ENCODE results near the gene TXLNB. TPM values are rescaled to one million over a fixed set of nuclear protein-coding genes. Genes with fewer than 3 reads are reported as not detected.

Gene TXLNB
- total and polyA plus RNA-seq, 2 of the 13 experiments (the other 11 are each of a cell fraction or from before 2014, with no cell fraction given): not detected

- TF ChIP-seq ZNF569 (CRISPR knock-in tag; IDR thresholded peaks at IDR 0.05; ENCODE audit: borderline replicate concordance) (no peak), SMAD1 (CRISPR knock-in tag; IDR thresholded peaks at IDR 0.05; ENCODE audit: borderline replicate concordance, low read depth) (no peak), CBFB (CRISPR knock-in tag; IDR thresholded peaks at IDR 0.05) (no peak)
Observed at GRCh38 chr6:139243536-139243935, 48.3 kb downstream of the TXLNB start (continued).

DNA sequence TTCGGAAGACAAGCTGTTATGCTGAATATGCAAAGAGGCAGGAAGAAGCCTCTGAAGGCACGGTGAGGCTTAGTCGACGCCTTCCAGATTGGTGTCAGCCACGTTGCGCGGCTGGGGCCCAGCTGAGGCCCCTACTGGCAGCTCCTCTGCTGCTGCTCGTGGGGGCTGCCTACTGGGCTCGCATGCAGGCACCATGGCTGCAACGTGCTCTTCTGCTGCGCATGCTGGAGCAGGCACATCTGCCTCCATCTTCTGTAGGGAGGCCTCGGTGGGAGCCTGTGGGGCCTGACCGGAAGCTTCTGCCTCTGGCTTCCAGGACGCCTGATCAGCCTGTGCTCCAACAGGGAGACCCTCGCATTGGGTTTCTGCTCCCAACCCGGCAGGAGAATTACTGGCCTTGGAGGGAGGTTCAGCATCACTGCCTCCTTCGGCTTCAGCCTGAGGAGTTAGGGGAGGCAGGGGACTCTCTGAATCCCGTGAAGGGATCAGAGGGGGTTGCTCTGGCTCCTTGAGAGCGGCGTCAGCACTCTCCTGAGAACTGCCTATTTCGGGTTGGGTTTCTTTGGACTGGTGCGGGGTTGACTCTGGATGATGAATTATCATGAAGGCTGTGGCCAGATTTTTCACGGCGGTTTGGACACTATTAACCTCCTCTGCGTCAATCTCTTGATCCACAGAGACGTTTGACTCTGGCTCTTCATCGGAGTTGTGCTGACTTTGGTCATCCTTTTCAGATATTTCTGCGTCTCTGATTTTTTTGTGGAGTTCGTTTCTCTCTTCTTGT lies 49.1 kb downstream of the TXLNB start:
- ATAC-seq (no peak), FAIRE-seq (no peak), DNase-seq (ENCODE audit: low spot score) (no peak)
- H3K36me3 ChIP-seq (replicated peaks in 1 of 2; ENCODE audit: control insufficient read depth in 1 of 2, insufficient read depth in 2 of 2, low read length in 2 of 2): no peaks in the 10 kb centered on the region
- H3K9me3 ChIP-seq (ENCODE audit: low read length): no peaks in the 10 kb centered on the region
- in situ Hi-C loops (cut with HindIII; ENCODE audit: extremely low pct_ligation_motif_present, low pct_unique_long_range_greater_than_20kb): no loop called here
- CTCF ChIA-PET (ENCODE audit: low intra/inter-chr PET ratio, low total read pairs): no interaction called here
- no peak overlapping the region for H2AFZ ChIP-seq (ENCODE audit: low read length)
- intact Hi-C loops (cut with micrococcal nuclease; ENCODE audit: unreplicated experiment): no loop called here
- no peak overlapping the region for H3K27ac ChIP-seq (ENCODE audit: extremely low read length, insufficient read depth, low read length)
- H3K9ac ChIP-seq (ENCODE audit: insufficient read depth, low read depth, low read length): no peak overlapping the region
- H3K4me3 ChIP-seq (replicated peaks in 1 of 3; ENCODE audit: insufficient read depth in 1 of 3, low read depth in 2 of 3, low read length in 3 of 3): no peak overlapping the region
- POLR2A ChIA-PET: no interaction called here
- WGBS (ENCODE audit: low lambda C conversion rate): 60% methylated on average over 22 of the region's 29 CpGs
- no peak overlapping the region for H3K4me2 ChIP-seq (ENCODE audit: low read depth, low read length)
- H4K20me1 ChIP-seq (ENCODE audit: insufficient read depth, low read length): no peaks in the 10 kb centered on the region
- TF ChIP-seq ZNF484 (CRISPR knock-in tag; IDR thresholded peaks at IDR 0.05; ENCODE audit: borderline replicate concordance, low read depth) (no peak), BCL6 (CRISPR knock-in tag; IDR thresholded peaks at IDR 0.05) (no peak), ZBTB38 (CRISPR knock-in tag; IDR thresholded peaks at IDR 0.05) (no peak), ZNF747 (CRISPR knock-in tag; IDR thresholded peaks at IDR 0.05; ENCODE audit: borderline replicate concordance) (no peak), ZUFSP (CRISPR knock-in tag; IDR thresholded peaks at IDR 0.05; ENCODE audit: borderline replicate concordance) (no peak), ZNF724P (CRISPR knock-in tag; IDR thresholded peaks at IDR 0.05; ENCODE audit: borderline replicate concordance) (no peak), ZNF263 (CRISPR knock-in tag; IDR thresholded peaks at IDR 0.05) (no peak), DNMT1 (CRISPR knock-in tag; IDR thresholded peaks at IDR 0.05) (no peak), TAF1 (CRISPR knock-in tag; IDR thresholded peaks at IDR 0.05) (no peak), HOXD1 (CRISPR knock-in tag; IDR thresholded peaks at IDR 0.05) (no peak), PHF8 (CRISPR knock-in tag; IDR thresholded peaks at IDR 0.05) (no peak), ZKSCAN8 (CRISPR knock-in tag; IDR thresholded peaks at IDR 0.05; ENCODE audit: borderline replicate concordance) (no peak), NFE2L2 (IDR thresholded peaks at IDR 0.05; ENCODE audit: low read length) (no peak), ZNF83 (CRISPR knock-in tag; IDR thresholded peaks at IDR 0.05; ENCODE audit: borderline replicate concordance) (no peak), CREB3 (CRISPR knock-in tag; IDR thresholded peaks at IDR 0.05) (no peak), ZNF775 (CRISPR knock-in tag; IDR thresholded peaks at IDR 0.05; ENCODE audit: borderline replicate concordance) (no peak), ZNF256 (CRISPR knock-in tag; conservative IDR thresholded peaks at IDR 0.05) (no peak)
- TF ChIP-seq, protein P1, sequence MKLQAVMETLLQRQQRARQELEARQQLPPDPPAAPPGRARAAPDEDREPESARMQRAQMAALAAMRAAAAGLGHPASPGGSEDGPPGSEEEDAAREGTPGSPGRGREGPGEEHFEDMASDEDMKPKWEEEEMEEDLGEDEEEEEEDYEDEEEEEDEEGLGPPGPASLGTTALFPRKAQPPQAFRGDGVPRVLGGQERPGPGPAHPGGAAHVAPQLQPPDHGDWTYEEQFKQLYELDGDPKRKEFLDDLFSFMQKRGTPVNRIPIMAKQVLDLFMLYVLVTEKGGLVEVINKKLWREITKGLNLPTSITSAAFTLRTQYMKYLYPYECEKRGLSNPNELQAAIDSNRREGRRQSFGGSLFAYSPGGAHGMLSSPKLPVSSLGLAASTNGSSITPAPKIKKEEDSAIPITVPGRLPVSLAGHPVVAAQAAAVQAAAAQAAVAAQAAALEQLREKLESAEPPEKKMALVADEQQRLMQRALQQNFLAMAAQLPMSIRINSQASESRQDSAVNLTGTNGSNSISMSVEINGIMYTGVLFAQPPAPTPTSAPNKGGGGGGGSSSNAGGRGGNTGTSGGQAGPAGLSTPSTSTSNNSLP (IDR thresholded peaks at IDR 0.05; ENCODE audit: low read depth, low read length): no peak
- BruUV-seq (replicated peaks): no TSS peak
- H3K79me2 ChIP-seq (ENCODE audit: insufficient read depth, low read length): no peaks in the 10 kb centered on the region
- peaks cover 1 to 4% of the 10 kb centered on the region in 2 experiments; a peak in 2 of 5 replicates for H3K27me3 ChIP-seq (ENCODE audit: control insufficient read depth in 1 of 2, insufficient read depth in 2 of 2, low read length in 2 of 2)
- no peaks in the 10 kb centered on the region for H3K4me1 ChIP-seq (ENCODE audit: insufficient read depth, low read length)

Data from HepG2 (cell line).